Tibial nerve (tissue), 4 donors: ENCODE data around the gene CCDC15.

Experiments
- EP300 ChIP-seq, 2 donors: sonication (generic); formaldehyde crosslinking; IDR thresholded peaks; one replicate each; pipeline ENCODE4 v1.6.1; 2017; ENCODE audit warnings: antibody characterized with exemption in 2 of 2, mild to moderate bottlenecking in 1 of 2
- POLR2A ChIP-seq, 2 donors: fragments of 450-650 bp; IDR thresholded peaks; one replicate each; pipeline ENCODE4 v1.6.1; 2017; ENCODE audit warnings: antibody characterized with exemption in 2 of 2, mild to moderate bottlenecking in 2 of 2, moderate library complexity in 2 of 2
- TF ChIP-seq, protein P1 (sequence below), 5 experiments: fragments of 200-600 bp in 3 of 5; fragments of 450-650 bp in 2 of 5; sonication (generic) in 3 of 5; IDR thresholded peaks; one replicate each; pipeline ENCODE4 v1.5.1; 2016 to 2019; ENCODE audit warnings: antibody characterized with exemption in 5 of 5, mild to moderate bottlenecking in 3 of 5, moderate library complexity in 2 of 5

GRCh38 chr11:124982043-124982442 is 28.0 kb downstream of the CCDC15 start:
- TF ChIP-seq, protein P1, sequence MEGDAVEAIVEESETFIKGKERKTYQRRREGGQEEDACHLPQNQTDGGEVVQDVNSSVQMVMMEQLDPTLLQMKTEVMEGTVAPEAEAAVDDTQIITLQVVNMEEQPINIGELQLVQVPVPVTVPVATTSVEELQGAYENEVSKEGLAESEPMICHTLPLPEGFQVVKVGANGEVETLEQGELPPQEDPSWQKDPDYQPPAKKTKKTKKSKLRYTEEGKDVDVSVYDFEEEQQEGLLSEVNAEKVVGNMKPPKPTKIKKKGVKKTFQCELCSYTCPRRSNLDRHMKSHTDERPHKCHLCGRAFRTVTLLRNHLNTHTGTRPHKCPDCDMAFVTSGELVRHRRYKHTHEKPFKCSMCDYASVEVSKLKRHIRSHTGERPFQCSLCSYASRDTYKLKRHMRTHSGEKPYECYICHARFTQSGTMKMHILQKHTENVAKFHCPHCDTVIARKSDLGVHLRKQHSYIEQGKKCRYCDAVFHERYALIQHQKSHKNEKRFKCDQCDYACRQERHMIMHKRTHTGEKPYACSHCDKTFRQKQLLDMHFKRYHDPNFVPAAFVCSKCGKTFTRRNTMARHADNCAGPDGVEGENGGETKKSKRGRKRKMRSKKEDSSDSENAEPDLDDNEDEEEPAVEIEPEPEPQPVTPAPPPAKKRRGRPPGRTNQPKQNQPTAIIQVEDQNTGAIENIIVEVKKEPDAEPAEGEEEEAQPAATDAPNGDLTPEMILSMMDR (IDR thresholded peaks at IDR 0.05) = no peak
- no peak for TF ChIP-seq POLR2A (IDR thresholded peaks at IDR 0.05)
- TF ChIP-seq EP300 (IDR thresholded peaks at IDR 0.05) = no peak
